ENCODE data around the gene SLC2A5.

The SLC2A5 gene

DNA sequence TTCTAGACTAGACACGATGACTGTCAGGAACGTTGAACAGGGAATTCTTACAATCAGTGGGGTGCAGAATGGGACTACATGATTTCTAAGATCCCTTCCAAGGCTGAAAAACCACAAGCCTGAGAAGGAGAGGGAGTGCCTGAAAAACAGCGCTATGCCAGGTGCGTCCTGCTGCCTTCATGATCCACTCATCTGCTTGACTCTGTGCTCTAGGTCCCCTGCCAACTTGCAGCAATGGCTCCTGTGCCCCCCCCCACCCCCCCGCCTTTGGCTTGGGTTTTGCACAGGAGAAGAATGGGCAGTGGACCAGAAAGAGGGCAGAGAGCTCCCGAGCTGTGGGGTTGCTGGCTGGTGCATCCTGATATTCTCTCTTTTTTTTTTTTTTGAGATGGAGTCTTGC is 49.1 kb downstream of the SLC2A5 start:
- no peak for TF ChIP-seq EZH2phosphoT487 (IDR thresholded peaks at IDR 0.05; ENCODE audit: low read depth)
- TF ChIP-seq, protein P1, sequence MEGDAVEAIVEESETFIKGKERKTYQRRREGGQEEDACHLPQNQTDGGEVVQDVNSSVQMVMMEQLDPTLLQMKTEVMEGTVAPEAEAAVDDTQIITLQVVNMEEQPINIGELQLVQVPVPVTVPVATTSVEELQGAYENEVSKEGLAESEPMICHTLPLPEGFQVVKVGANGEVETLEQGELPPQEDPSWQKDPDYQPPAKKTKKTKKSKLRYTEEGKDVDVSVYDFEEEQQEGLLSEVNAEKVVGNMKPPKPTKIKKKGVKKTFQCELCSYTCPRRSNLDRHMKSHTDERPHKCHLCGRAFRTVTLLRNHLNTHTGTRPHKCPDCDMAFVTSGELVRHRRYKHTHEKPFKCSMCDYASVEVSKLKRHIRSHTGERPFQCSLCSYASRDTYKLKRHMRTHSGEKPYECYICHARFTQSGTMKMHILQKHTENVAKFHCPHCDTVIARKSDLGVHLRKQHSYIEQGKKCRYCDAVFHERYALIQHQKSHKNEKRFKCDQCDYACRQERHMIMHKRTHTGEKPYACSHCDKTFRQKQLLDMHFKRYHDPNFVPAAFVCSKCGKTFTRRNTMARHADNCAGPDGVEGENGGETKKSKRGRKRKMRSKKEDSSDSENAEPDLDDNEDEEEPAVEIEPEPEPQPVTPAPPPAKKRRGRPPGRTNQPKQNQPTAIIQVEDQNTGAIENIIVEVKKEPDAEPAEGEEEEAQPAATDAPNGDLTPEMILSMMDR (IDR thresholded peaks at IDR 0.05; ENCODE audit: low read depth, low read length), result no peak
- Histone ChIP-seq H3K4me1 (ENCODE audit: low read length) (no peaks in the 10 kb centered on the region), H3K36me3 (replicated peaks; ENCODE audit: low read depth, low read length) (no peaks in the 10 kb centered on the region), H3K27ac (ENCODE audit: low read length) (no peak overlapping the region), H3K9ac (ENCODE audit: low read length) (no peak overlapping the region), H3K27me3 (ENCODE audit: low read depth, low read length) (no peaks in the 10 kb centered on the region), H3K9me3 (ENCODE audit: insufficient read depth, low read length) (no peaks in the 10 kb centered on the region), H3K4me2 (ENCODE audit: low read length) (no peak overlapping the region), H4K20me1 (ENCODE audit: insufficient read depth, low read length) (no peaks in the 10 kb centered on the region), H3K79me2 (ENCODE audit: low read length) (no peaks in the 10 kb centered on the region), H2AFZ (ENCODE audit: low read depth, low read length) (no peak overlapping the region), H3K4me3 (ENCODE audit: low read length) (no peak overlapping the region)

DNA sequence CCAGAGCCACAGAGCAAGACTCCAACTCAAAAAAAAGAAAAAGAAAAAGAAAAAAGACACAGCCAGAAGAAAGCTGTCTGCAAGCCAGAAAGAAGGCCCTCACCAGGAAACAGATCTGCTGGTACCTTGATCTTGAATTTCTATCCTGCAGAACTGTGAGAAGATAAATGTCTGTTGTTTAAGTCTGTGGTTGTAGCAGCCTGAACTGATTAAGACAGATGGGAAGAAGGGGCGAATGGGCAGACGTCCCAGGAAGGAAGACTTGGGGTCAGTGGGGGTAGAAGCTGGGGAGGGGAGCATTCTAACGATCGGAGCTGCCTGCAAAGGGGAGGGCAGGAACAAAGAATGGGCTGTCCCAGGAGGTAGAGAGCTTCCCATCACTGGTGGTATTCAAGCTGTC is 49.5 kb downstream of the SLC2A5 start:
- no peak overlapping the region for H3K4me3 ChIP-seq (ENCODE audit: low read length)
- H3K79me2 ChIP-seq (ENCODE audit: low read length), result no peaks in the 10 kb centered on the region
- H3K9me3 ChIP-seq (ENCODE audit: insufficient read depth, low read length), result no peaks in the 10 kb centered on the region
- H3K9ac ChIP-seq (ENCODE audit: low read length), result no peak overlapping the region
- H3K4me1 ChIP-seq (ENCODE audit: low read length), result no peaks in the 10 kb centered on the region
- no peaks in the 10 kb centered on the region for H3K36me3 ChIP-seq (replicated peaks; ENCODE audit: low read depth, low read length)
- TF ChIP-seq, protein P1 (IDR thresholded peaks at IDR 0.05; ENCODE audit: low read depth, low read length), result no peak
- TF ChIP-seq EZH2phosphoT487 (IDR thresholded peaks at IDR 0.05; ENCODE audit: low read depth), result no peak
- H2AFZ ChIP-seq (ENCODE audit: low read depth, low read length), result no peak overlapping the region
- no peaks in the 10 kb centered on the region for H3K27me3 ChIP-seq (ENCODE audit: low read depth, low read length)
- H3K4me2 ChIP-seq (ENCODE audit: low read length), result no peak overlapping the region
- no peak overlapping the region for H3K27ac ChIP-seq (ENCODE audit: low read length)
- H4K20me1 ChIP-seq (ENCODE audit: insufficient read depth, low read length), result no peaks in the 10 kb centered on the region

DNA sequence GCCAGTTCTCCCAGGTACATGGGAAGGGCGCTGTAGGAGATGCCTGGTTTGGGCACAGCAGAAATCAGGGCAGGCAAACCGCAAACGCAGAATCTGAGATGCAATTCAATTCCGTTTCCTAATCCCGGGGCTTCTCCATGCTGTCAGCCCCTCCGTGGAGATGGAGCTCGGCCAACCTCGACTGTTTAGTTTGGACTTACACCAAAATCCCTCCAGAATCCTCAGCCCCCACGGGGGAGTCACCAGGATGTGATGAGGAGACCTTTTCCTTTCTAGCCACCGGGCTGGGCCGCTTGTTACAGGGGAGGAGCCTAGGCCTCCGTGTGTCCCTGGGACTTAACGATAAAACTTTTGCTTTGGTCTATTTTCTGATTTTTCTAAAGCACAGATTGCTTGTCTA is 51.1 kb downstream of the SLC2A5 start:
- Histone ChIP-seq H3K36me3 (replicated peaks; ENCODE audit: low read depth, low read length) (no peaks in the 10 kb centered on the region), H3K79me2 (ENCODE audit: low read length) (no peaks in the 10 kb centered on the region), H3K9me3 (ENCODE audit: insufficient read depth, low read length) (no peaks in the 10 kb centered on the region), H3K27me3 (ENCODE audit: low read depth, low read length) (no peaks in the 10 kb centered on the region), H3K9ac (ENCODE audit: low read length) (no peak overlapping the region), H3K4me1 (ENCODE audit: low read length) (no peaks in the 10 kb centered on the region), H3K4me3 (ENCODE audit: low read length) (no peak overlapping the region), H4K20me1 (ENCODE audit: insufficient read depth, low read length) (no peaks in the 10 kb centered on the region), H2AFZ (ENCODE audit: low read depth, low read length) (no peak overlapping the region), H3K27ac (ENCODE audit: low read length) (no peak overlapping the region), H3K4me2 (ENCODE audit: low read length) (no peak overlapping the region)
- no peak for TF ChIP-seq EZH2phosphoT487 (IDR thresholded peaks at IDR 0.05; ENCODE audit: low read depth)
- TF ChIP-seq, protein P1 (IDR thresholded peaks at IDR 0.05; ENCODE audit: low read depth, low read length), result no peak

DNA sequence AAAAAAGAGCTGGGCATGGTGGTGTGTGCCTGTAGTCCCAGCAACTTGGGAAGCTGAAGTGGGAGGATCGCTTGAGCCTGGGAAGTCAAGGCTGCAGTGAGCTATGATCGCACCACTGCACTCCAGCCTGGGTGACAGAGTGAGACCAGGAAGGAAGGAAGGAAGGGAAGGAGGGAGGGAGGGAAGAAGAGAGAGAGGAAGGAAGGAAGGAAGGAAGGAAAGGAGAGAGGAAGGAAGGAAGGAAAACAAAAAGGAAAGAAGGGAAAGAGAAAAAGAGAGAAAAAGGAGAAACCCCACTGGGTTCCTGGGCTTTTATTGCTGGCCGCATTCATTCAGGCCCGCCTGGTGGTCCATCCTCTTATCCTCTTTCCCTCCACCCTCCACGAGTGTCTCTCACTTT is 53.0 kb downstream of the SLC2A5 start:
- Histone ChIP-seq H4K20me1 (ENCODE audit: insufficient read depth, low read length) (no peaks in the 10 kb centered on the region), H3K27ac (ENCODE audit: low read length) (no peak overlapping the region), H3K4me2 (ENCODE audit: low read length) (no peak overlapping the region), H3K36me3 (replicated peaks; ENCODE audit: low read depth, low read length) (no peaks in the 10 kb centered on the region), H3K4me1 (ENCODE audit: low read length) (no peaks in the 10 kb centered on the region), H3K79me2 (ENCODE audit: low read length) (no peaks in the 10 kb centered on the region), H3K9me3 (ENCODE audit: insufficient read depth, low read length) (no peaks in the 10 kb centered on the region), H3K27me3 (ENCODE audit: low read depth, low read length) (0 out of 2 replicates have a peak, but pooled peaks cover 2% of the 10 kb centered on the region), H3K4me3 (ENCODE audit: low read length) (no peak overlapping the region), H2AFZ (ENCODE audit: low read depth, low read length) (no peak overlapping the region), H3K9ac (ENCODE audit: low read length) (no peak overlapping the region)
- TF ChIP-seq EZH2phosphoT487 (IDR thresholded peaks at IDR 0.05; ENCODE audit: low read depth), result no peak
- TF ChIP-seq, protein P1 (IDR thresholded peaks at IDR 0.05; ENCODE audit: low read depth, low read length), result no peak

Data from OCI-LY3 (cell line).